HEK293 (cell line): ENCODE data around the gene SH3RF3.

Experiments
- CTCF ChIA-PET: fragments of 350-600 bp; formaldehyde crosslinking; extraction: SDS; loops from one replicate; lab custom pipeline; 2021; ENCODE audit warnings: antibody characterized with exemption; lab: Yijun Ruan, JAX
- POLR2A ChIA-PET: fragments of 300-600 bp; formaldehyde crosslinking; extraction: SDS; loops from one replicate; lab custom pipeline; 2020; ENCODE audit warnings: antibody characterized with exemption, inconsistent platforms; lab: Yijun Ruan, JAX
- H3K27ac ChIP-seq: fragments of 200-500 bp; sonication (Bioruptor generic); 2 replicates; pipeline ENCODE4 v1.5.1; 2014; ENCODE audit warnings: low read depth, low read length, control low read depth, inconsistent platforms; ENCODE audit errors: extremely low read depth
- H3K36me3 ChIP-seq, 2 experiments: fragments of 200-500 bp in 1 of 2; sonication (Bioruptor generic) in 1 of 2; 1 replicate in 1 of 2; 2 replicates in 1 of 2; pipeline ENCODE4 v1.5.1; 2014 to 2017; ENCODE audit warnings: inconsistent platforms in 2 of 2, low read length in 2 of 2; ENCODE audit not compliant: control insufficient read depth in 2 of 2, insufficient read depth in 1 of 2
- H3K4me1 ChIP-seq: fragments of 200-500 bp; sonication (Bioruptor generic); 2 replicates; pipeline ENCODE4 v1.5.1; 2014; ENCODE audit warnings: mild to moderate bottlenecking, low read length, inconsistent platforms; ENCODE audit not compliant: control insufficient read depth, insufficient read depth
- H3K4me3 ChIP-seq: 2 replicates; pipeline ENCODE4 v1.5.1; 2011; ENCODE audit warnings: low read depth, mild to moderate bottlenecking, control low read depth, low read length, moderate library complexity
- H3K9me3 ChIP-seq: fragments of 200-500 bp; sonication (Bioruptor generic); 2 replicates; pipeline ENCODE4 v1.5.1; 2014; ENCODE audit warnings: low read depth, low read length, inconsistent platforms; ENCODE audit not compliant: control insufficient read depth, insufficient read depth
- OSR2 ChIP-seq: fragments of 450-650 bp; formaldehyde crosslinking; IDR thresholded peaks from 2 replicates; pipeline ENCODE4 v1.5.1; 2016; ENCODE audit warnings: missing biosample characterization, missing genetic modification characterization
- PRDM2 ChIP-seq: fragments of 450-650 bp; formaldehyde crosslinking; IDR thresholded peaks from 2 replicates; pipeline ENCODE4 v1.5.1; 2016; ENCODE audit warnings: missing biosample characterization, missing genetic modification characterization, borderline replicate concordance
- RBAK ChIP-seq: fragments of 450-650 bp; formaldehyde crosslinking; IDR thresholded peaks from 2 replicates; pipeline ENCODE4 v1.5.1; 2016; ENCODE audit warnings: missing biosample characterization, missing genetic modification characterization
- SETDB1 ChIP-seq: IDR thresholded peaks from one replicate; pipeline ENCODE4 v1.6.1; 2017; ENCODE audit warnings: mild to moderate bottlenecking, low read length, moderate library complexity, mixed read lengths; ENCODE audit not compliant: insufficient read length
- ZBTB10 ChIP-seq: fragments of 450-650 bp; formaldehyde crosslinking; IDR thresholded peaks from 2 replicates; pipeline ENCODE4 v1.5.1; 2016; ENCODE audit warnings: missing biosample characterization, missing genetic modification characterization
- ZBTB49 ChIP-seq: fragments of 450-650 bp; formaldehyde crosslinking; IDR thresholded peaks from 2 replicates; pipeline ENCODE4 v1.5.1; 2016; ENCODE audit warnings: missing biosample characterization, missing genetic modification characterization, low read depth
- ZNF155 ChIP-seq: fragments of 450-650 bp; formaldehyde crosslinking; IDR thresholded peaks from 2 replicates; pipeline ENCODE4 v1.5.1; 2016; ENCODE audit warnings: missing biosample characterization, missing genetic modification characterization
- ZNF223 ChIP-seq: fragments of 450-650 bp; formaldehyde crosslinking; IDR thresholded peaks from 2 replicates; pipeline ENCODE4 v1.5.1; 2016; ENCODE audit warnings: missing biosample characterization, missing genetic modification characterization
- ZNF24 ChIP-seq: fragments of 450-650 bp; formaldehyde crosslinking; IDR thresholded peaks from 2 replicates; pipeline ENCODE4 v1.5.1; 2016; ENCODE audit warnings: missing biosample characterization, missing genetic modification characterization
- ZNF37A ChIP-seq: fragments of 450-650 bp; IDR thresholded peaks from 2 replicates; pipeline ENCODE4 v1.5.1; 2018; ENCODE audit warnings: missing biosample characterization, missing genetic modification characterization
- ZNF501 ChIP-seq: fragments of 450-650 bp; formaldehyde crosslinking; IDR thresholded peaks from 2 replicates; pipeline ENCODE4 v1.5.1; 2016; ENCODE audit warnings: missing biosample characterization, missing genetic modification characterization
- ZNF544 ChIP-seq: fragments of 450-650 bp; formaldehyde crosslinking; IDR thresholded peaks from 2 replicates; pipeline ENCODE4 v1.5.0; 2017; ENCODE audit warnings: missing biosample characterization, missing genetic modification characterization
- ZNF560 ChIP-seq: fragments of 450-650 bp; formaldehyde crosslinking; IDR thresholded peaks from 2 replicates; pipeline ENCODE4 v1.5.1; 2017; ENCODE audit warnings: missing biosample characterization, missing genetic modification characterization, borderline replicate concordance
- ZNF585B ChIP-seq: fragments of 450-650 bp; formaldehyde crosslinking; IDR thresholded peaks from 2 replicates; pipeline ENCODE4 v1.5.1; 2016; ENCODE audit warnings: missing biosample characterization, missing genetic modification characterization
- ZNF600 ChIP-seq: fragments of 450-650 bp; formaldehyde crosslinking; IDR thresholded peaks from 2 replicates; pipeline ENCODE4 v1.5.1; 2016; ENCODE audit warnings: missing biosample characterization, missing genetic modification characterization
- ZNF660 ChIP-seq: fragments of 450-650 bp; IDR thresholded peaks from 2 replicates; pipeline ENCODE4 v1.5.1; 2018; ENCODE audit warnings: missing biosample characterization, mild to moderate bottlenecking, missing genetic modification characterization
- ZNF768 ChIP-seq: fragments of 450-650 bp; formaldehyde crosslinking; IDR thresholded peaks from 2 replicates; pipeline ENCODE4 v1.5.1; 2018; ENCODE audit warnings: missing biosample characterization, mild to moderate bottlenecking, missing genetic modification characterization
- TF ChIP-seq, protein P1 (sequence below): fragments of 450-650 bp; formaldehyde crosslinking; IDR thresholded peaks from 2 replicates; pipeline ENCODE4 v1.5.1; 2017; ENCODE audit warnings: missing biosample characterization, missing genetic modification characterization
- TF ChIP-seq, protein P2 (sequence below): fragments of 450-650 bp; formaldehyde crosslinking; IDR thresholded peaks from 2 replicates; pipeline ENCODE4 v1.5.1; 2016; ENCODE audit warnings: missing biosample characterization, missing genetic modification characterization

SH3RF3 gene

GRCh38 chr2:109372171-109372568 is 243.2 kb downstream of the SH3RF3 start:
- no peak overlapping the region for H3K4me3 ChIP-seq
- no peaks in the 10 kb centered on the region for H3K4me1 ChIP-seq
- CTCF ChIA-PET: no interaction called here
- POLR2A ChIA-PET: no interaction called here
- TF ChIP-seq ZBTB49 (tag by site-specific recombination) (no peak), ZBTB10 (no peak), ZNF660 (tag by site-specific recombination) (no peak), PRDM2 (no peak), ZNF560 (tag by site-specific recombination) (no peak), SETDB1 (no peak), ZNF768 (tag by site-specific recombination) (no peak), ZNF155 (tag by site-specific recombination) (no peak), OSR2 (tag by site-specific recombination) (no peak)
- TF ChIP-seq, protein P1, sequence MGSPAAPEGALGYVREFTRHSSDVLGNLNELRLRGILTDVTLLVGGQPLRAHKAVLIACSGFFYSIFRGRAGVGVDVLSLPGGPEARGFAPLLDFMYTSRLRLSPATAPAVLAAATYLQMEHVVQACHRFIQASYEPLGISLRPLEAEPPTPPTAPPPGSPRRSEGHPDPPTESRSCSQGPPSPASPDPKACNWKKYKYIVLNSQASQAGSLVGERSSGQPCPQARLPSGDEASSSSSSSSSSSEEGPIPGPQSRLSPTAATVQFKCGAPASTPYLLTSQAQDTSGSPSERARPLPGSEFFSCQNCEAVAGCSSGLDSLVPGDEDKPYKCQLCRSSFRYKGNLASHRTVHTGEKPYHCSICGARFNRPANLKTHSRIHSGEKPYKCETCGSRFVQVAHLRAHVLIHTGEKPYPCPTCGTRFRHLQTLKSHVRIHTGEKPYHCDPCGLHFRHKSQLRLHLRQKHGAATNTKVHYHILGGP (tag by site-specific recombination): no peak
- no peaks in the 10 kb centered on the region for H3K9me3 ChIP-seq
- H3K36me3 ChIP-seq: peaks cover 0 to 13% of the 10 kb centered on the region in 2 experiments; a peak in 1 of 3 replicates
- no peak overlapping the region for H3K27ac ChIP-seq

DNA sequence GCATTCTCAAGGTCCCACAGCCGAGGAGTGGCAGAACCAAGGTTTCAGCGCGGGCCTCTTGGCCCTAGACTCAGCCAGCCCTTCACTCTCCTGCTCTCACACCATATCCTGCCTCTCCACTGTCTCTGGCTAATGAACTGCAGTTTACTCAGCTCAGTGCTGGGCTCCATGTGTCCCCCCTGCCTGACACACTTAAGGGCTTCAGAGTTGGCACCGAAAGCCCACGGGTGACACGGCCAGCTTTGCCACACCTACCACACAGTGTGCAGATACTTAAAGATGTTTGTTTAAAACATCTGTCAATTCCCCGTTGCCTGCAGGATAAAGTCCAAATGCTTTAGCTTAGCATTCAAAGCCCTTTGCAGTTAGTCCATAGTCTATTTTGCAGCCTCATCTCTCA is 243.6 kb downstream of the SH3RF3 start:
- Histone ChIP-seq H3K4me3 (no peak overlapping the region), H3K27ac (no peak overlapping the region), H3K9me3 (no peaks in the 10 kb centered on the region), H3K4me1 (no peaks in the 10 kb centered on the region), H3K36me3 (peaks cover 0 to 13% of the 10 kb centered on the region in 2 experiments; a peak in 1 of 3 replicates)
- ChIA-PET CTCF (no interaction called here), POLR2A (no interaction called here)
- no peak for TF ChIP-seq ZNF544 (tag by site-specific recombination)
- no peak for TF ChIP-seq RBAK (tag by site-specific recombination)
- TF ChIP-seq ZNF600 (tag by site-specific recombination): no peak
- TF ChIP-seq ZNF585B (tag by site-specific recombination): no peak
- TF ChIP-seq ZNF37A: no peak
- no peak for TF ChIP-seq ZNF223 (tag by site-specific recombination)
- TF ChIP-seq ZNF501 (tag by site-specific recombination): no peak
- TF ChIP-seq, protein P2, sequence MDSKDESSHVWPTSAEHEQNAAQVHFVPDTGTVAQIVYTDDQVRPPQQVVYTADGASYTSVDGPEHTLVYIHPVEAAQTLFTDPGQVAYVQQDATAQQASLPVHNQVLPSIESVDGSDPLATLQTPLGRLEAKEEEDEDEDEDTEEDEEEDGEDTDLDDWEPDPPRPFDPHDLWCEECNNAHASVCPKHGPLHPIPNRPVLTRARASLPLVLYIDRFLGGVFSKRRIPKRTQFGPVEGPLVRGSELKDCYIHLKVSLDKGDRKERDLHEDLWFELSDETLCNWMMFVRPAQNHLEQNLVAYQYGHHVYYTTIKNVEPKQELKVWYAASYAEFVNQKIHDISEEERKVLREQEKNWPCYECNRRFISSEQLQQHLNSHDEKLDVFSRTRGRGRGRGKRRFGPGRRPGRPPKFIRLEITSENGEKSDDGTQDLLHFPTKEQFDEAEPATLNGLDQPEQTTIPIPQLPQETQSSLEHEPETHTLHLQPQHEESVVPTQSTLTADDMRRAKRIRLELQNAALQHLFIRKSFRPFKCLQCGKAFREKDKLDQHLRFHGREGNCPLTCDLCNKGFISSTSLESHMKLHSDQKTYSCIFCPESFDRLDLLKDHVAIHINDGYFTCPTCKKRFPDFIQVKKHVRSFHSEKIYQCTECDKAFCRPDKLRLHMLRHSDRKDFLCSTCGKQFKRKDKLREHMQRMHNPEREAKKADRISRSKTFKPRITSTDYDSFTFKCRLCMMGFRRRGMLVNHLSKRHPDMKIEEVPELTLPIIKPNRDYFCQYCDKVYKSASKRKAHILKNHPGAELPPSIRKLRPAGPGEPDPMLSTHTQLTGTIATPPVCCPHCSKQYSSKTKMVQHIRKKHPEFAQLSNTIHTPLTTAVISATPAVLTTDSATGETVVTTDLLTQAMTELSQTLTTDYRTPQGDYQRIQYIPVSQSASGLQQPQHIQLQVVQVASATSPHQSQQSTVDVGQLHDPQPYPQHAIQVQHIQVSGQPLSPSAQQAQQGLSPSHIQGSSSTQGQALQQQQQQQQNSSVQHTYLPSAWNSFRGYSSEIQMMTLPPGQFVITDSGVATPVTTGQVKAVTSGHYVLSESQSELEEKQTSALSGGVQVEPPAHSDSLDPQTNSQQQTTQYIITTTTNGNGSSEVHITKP (tag by site-specific recombination): no peak
- TF ChIP-seq ZNF24 (tag by site-specific recombination): no peak
